GM19328 (cell line): ENCODE results near the gene FGF9.

Experiments
- ATAC-seq: cut with Tn5 transposase; IDR thresholded peaks from one replicate; pipeline ENCODE4 v1.9.1; 2021; ENCODE audit warnings: mild to moderate bottlenecking, moderate library complexity; ENCODE audit not compliant: unreplicated experiment

Gene FGF9

GRCh38 chr13:21670883-21671619 lies at the start of gene FGF9:
FGF9 (plus strand) TSS chr13:21671073; CDS start chr13:21671913, 840 bp downstream.
- ATAC-seq = peak; percentile 75

GRCh38 chr13:21625366-21625765 lies 45.5 kb upstream of the FGF9 start:
- ATAC-seq = no peak

- ATAC-seq = no peak
These were observed 38.7 kb upstream of the FGF9 start for GRCh38 chr13:21632196-21632595.

- ATAC-seq = no peak
These were observed 34.2 kb upstream of the FGF9 start for GRCh38 chr13:21636656-21637055.

- ATAC-seq = no peak
These were observed 33.6 kb upstream of the FGF9 start for GRCh38 chr13:21637296-21637695.

- no peak for ATAC-seq
These were observed 32.3 kb upstream of the FGF9 start for GRCh38 chr13:21638319-21639282.

- no peak for ATAC-seq
These were observed 31.3 kb upstream of the FGF9 start for GRCh38 chr13:21639561-21639960.

- no peak for ATAC-seq
These were observed 29.2 kb upstream of the FGF9 start for GRCh38 chr13:21641629-21642028.

- ATAC-seq = no peak
These were observed 13.3 kb upstream of the FGF9 start for GRCh38 chr13:21657538-21657937.

- no peak for ATAC-seq
These were observed 11.8 kb upstream of the FGF9 start for GRCh38 chr13:21659087-21659486.

- ATAC-seq = no peak
These were observed 9.6 kb upstream of the FGF9 start for GRCh38 chr13:21661097-21661909.

- no peak for ATAC-seq
These were observed 7.7 kb upstream of the FGF9 start for GRCh38 chr13:21663197-21663596.

GRCh38 chr13:21668732-21669275 lies 2.1 kb upstream of the FGF9 start:
- no peak for ATAC-seq

- no peak for ATAC-seq
These were observed 629 bp upstream of the FGF9 start for GRCh38 chr13:21670006-21670882.

- no peak for ATAC-seq
These were observed 880 bp downstream of the FGF9 start for GRCh38 chr13:21671620-21672286.

- ATAC-seq = no peak
These were observed 1.4 kb downstream of the FGF9 start for GRCh38 chr13:21672287-21672680.

- no peak for ATAC-seq
These were observed 2.1 kb downstream of the FGF9 start for GRCh38 chr13:21672796-21673538.

- no peak for ATAC-seq
These were observed 2.6 kb downstream of the FGF9 start for GRCh38 chr13:21673539-21673788.
